Smooth muscle cell (in vitro differentiated cells): ENCODE measurements around the gene ENGASE. TPM values are rescaled to one million over a fixed set of nuclear protein-coding genes. Genes with fewer than 3 reads are reported as not detected.

Experiments
- DNase-seq: peaks from one replicate; lab custom pipeline; 2025; ENCODE audit not compliant: unreplicated experiment; lab: John Stamatoyannopoulos, UW
- H2AFZ ChIP-seq: fragments of 200-600 bp; sonication (generic); 2 replicates; pipeline ENCODE4 v1.6.0; 2016; ENCODE audit warnings: antibody characterized with exemption, low read depth, mild to moderate bottlenecking
- H3F3A ChIP-seq: fragments of 200-600 bp; sonication (generic); 2 replicates; pipeline ENCODE4 v1.6.0; 2017; ENCODE audit warnings: antibody characterized with exemption, low read depth
- H3K27ac ChIP-seq: fragments of 200-600 bp; sonication (generic); 2 replicates; pipeline ENCODE4 v1.5.1; 2016; ENCODE audit warnings: low read depth, mild to moderate bottlenecking
- H3K27me3 ChIP-seq: fragments of 200-600 bp; sonication (generic); 2 replicates; pipeline ENCODE4 v1.6.1; 2016; ENCODE audit warnings: low read depth, mild to moderate bottlenecking
- H3K36me3 ChIP-seq: fragments of 200-600 bp; sonication (generic); 2 replicates; pipeline ENCODE4 v1.5.1; 2016; ENCODE audit warnings: low read depth
- H3K4me1 ChIP-seq: fragments of 200-600 bp; sonication (generic); 2 replicates; pipeline ENCODE4 v1.5.1; 2016; ENCODE audit warnings: low read depth
- H3K4me2 ChIP-seq: fragments of 200-600 bp; sonication (generic); 2 replicates; pipeline ENCODE4 v1.6.0; 2016; ENCODE audit warnings: mild to moderate bottlenecking
- H3K4me3 ChIP-seq: fragments of 200-600 bp; sonication (generic); 2 replicates; pipeline ENCODE4 v1.5.1; 2016; ENCODE audit warnings: mild to moderate bottlenecking
- H3K79me2 ChIP-seq: fragments of 200-600 bp; sonication (generic); 2 replicates; pipeline ENCODE4 v1.6.0; 2016; ENCODE audit warnings: low read depth, mild to moderate bottlenecking
- H3K9ac ChIP-seq: fragments of 200-600 bp; sonication (generic); 2 replicates; pipeline ENCODE4 v1.6.0; 2016; ENCODE audit warnings: low read depth
- H3K9me3 ChIP-seq: fragments of 200-600 bp; sonication (generic); replicated peaks from 2 replicates; pipeline ENCODE4 v1.5.1; 2016; ENCODE audit warnings: low read depth
- H4K20me1 ChIP-seq: fragments of 200-600 bp; sonication (generic); 2 replicates; pipeline ENCODE4 v1.6.0; 2016; ENCODE audit warnings: low read depth
- CTCF ChIP-seq: fragments of 200-600 bp; sonication (generic); IDR thresholded peaks from 2 replicates; pipeline ENCODE4 v1.5.1; 2017; ENCODE audit warnings: borderline replicate concordance, mild to moderate bottlenecking, antibody characterized with exemption; ENCODE audit not compliant: insufficient read depth, poor library complexity, severe bottlenecking
- WGBS: methylation state at CpG from one replicate; pipeline ENCODE4 v1.1.7; 2016; ENCODE audit warnings: low lambda C conversion rate; 5-methylcytosine and 5-hydroxymethylcytosine counted together
- polyA plus RNA-seq: library from polyadenylated mRNA; unstranded; fragments of >200 nt; fragmentation: Nextera tagmentation; extraction: Ambion mirVana; gene quantifications from 2 replicates; pipeline ENCODE4 v1.2.1, GENCODE V29; 2016
- total RNA-seq: library from RNA; depleted of rRNA; stranded (reverse); fragments of >200 nt; gene quantifications from 2 replicates; pipeline ENCODE4 v1.2.3, GENCODE V29; 2014

The ENGASE gene
- total and polyA plus RNA-seq, 2 experiments from 2014 or later, result 3.8 to 9.6 TPM

DNA sequence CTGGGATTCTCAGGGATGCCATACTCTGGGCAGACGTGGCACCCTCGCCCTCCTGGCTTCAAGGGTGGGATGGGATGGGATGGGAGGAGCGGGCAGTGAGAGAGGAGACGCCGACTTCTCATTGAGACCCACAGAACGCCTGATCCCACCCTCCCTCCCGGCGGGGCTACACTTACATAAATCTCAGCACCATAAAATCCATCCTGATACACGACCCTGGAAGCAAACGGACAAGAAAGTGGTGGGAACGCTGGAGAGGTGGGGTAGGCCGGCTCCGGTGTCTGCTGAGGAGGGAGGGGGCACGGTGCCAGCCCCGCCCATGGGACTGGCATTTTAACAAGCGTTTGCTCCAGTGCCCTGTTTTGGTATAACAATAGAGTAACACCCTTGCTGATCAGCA, 21.9 kb downstream of the ENGASE start:
- Histone ChIP-seq H4K20me1 (no peaks in the 10 kb centered on the region), H3K4me2 (no peak overlapping the region), H3K4me3 (no peak overlapping the region), H3K79me2 (no peaks in the 10 kb centered on the region), H3F3A (no peaks in the 10 kb centered on the region), H2AFZ (no peak overlapping the region), H3K27ac (no peak overlapping the region), H3K27me3 (peaks cover 30% of the 10 kb centered on the region), H3K4me1 (no peaks in the 10 kb centered on the region), H3K36me3 (no peaks in the 10 kb centered on the region), H3K9ac (no peak overlapping the region), H3K9me3 (no peaks in the 10 kb centered on the region)
- no peak for TF ChIP-seq CTCF
- DNase-seq, result no peak
- 64% methylated on average over 9 of the region's 16 CpGs for WGBS

GRCh38 chr17:79097226-79098055, 22.8 kb downstream of the ENGASE start:
- 51% methylated on average over 21 of the region's 52 CpGs for whole genome bisulfite sequencing
- peaks cover 30% of the 10 kb centered on the region for H3K27me3 ChIP-seq

DNA sequence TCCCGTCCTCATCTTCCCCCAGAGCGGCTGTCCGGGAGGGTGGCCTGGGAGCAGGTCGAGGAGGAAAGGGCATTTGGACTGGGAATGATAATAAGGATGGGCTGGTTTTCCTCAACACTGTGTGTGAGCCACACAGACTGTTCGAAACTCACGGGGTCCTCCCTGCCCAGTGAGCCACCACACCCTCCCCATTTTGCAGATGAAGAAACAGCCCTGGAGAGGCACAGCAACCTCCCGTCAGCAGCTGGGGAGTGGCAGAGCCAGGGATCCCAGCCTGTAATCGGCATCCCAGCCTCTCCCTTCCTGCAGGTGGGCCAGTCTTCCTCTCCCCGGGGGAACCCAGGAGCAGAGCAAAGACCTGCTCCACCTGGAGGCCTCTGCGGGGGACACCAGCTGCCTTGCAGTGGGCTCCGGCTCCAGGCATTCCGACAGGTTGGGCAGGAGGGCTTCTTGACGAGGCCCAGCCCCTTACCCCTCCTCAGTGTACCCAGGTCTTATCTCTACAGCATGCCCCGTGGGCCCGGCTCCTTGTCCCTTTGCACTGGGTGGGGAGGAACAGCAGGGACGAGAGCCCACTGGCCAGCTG, 23.8 kb downstream of the ENGASE start:
- peaks cover 30% of the 10 kb centered on the region for H3K27me3 ChIP-seq
- H3K79me2 ChIP-seq, result no peaks in the 10 kb centered on the region
- H2AFZ ChIP-seq, result no peak overlapping the region
- no peaks in the 10 kb centered on the region for H4K20me1 ChIP-seq
- TF ChIP-seq CTCF, result no peak
- no peaks in the 10 kb centered on the region for H3K9me3 ChIP-seq
- H3K4me3 ChIP-seq, result no peak overlapping the region
- H3K4me1 ChIP-seq, result no peaks in the 10 kb centered on the region
- no peak overlapping the region for H3K27ac ChIP-seq
- no peak for DNase-seq
- H3K4me2 ChIP-seq, result no peak overlapping the region
- H3K36me3 ChIP-seq, result no peaks in the 10 kb centered on the region
- 74% methylated on average over 16 of the region's 16 CpGs for WGBS
- no peak overlapping the region for H3K9ac ChIP-seq
- H3F3A ChIP-seq, result no peaks in the 10 kb centered on the region

More at GRCh38 chr17:79097226-79098055, 22.8 kb downstream of the ENGASE start:
- H3K9ac ChIP-seq, result no peak overlapping the region
- H4K20me1 ChIP-seq, result no peaks in the 10 kb centered on the region
- H3F3A ChIP-seq, result no peaks in the 10 kb centered on the region
- no peak for TF ChIP-seq CTCF
- no peak overlapping the region for H3K4me2 ChIP-seq
- no peak overlapping the region for H2AFZ ChIP-seq
- no peaks in the 10 kb centered on the region for H3K9me3 ChIP-seq
- H3K4me3 ChIP-seq, result no peak overlapping the region
- no peaks in the 10 kb centered on the region for H3K79me2 ChIP-seq
- DNase-seq, result no peak
- H3K36me3 ChIP-seq, result no peaks in the 10 kb centered on the region
- H3K27ac ChIP-seq, result no peak overlapping the region
- no peaks in the 10 kb centered on the region for H3K4me1 ChIP-seq

- no peak for DNase-seq
- no peaks in the 10 kb centered on the region for H3K9me3 ChIP-seq
- no peaks in the 10 kb centered on the region for H3F3A ChIP-seq
- no peak overlapping the region for H3K9ac ChIP-seq
- H3K4me1 ChIP-seq, result no peaks in the 10 kb centered on the region
- 96% methylated on average over 18 of the region's 18 CpGs for WGBS
- H3K27ac ChIP-seq, result no peak overlapping the region
- peaks cover 30% of the 10 kb centered on the region for H3K27me3 ChIP-seq
- no peaks in the 10 kb centered on the region for H4K20me1 ChIP-seq
- H3K4me2 ChIP-seq, result no peak overlapping the region
- no peak overlapping the region for H2AFZ ChIP-seq
- no peak overlapping the region for H3K4me3 ChIP-seq
- no peaks in the 10 kb centered on the region for H3K79me2 ChIP-seq
- TF ChIP-seq CTCF, result no peak
- H3K36me3 ChIP-seq, result no peaks in the 10 kb centered on the region
These were observed 25.8 kb downstream of the ENGASE start for GRCh38 chr17:79100405-79100804.
